ENCODE data around the gene SLC5A7. TPM values are rescaled to one million over a fixed set of nuclear protein-coding genes. Genes with fewer than 3 reads are reported as not detected.

SLC5A7 gene
- total RNA-seq, 2 donors from 2014 or later, result 0.42 TPM; not detected in 1

DNA sequence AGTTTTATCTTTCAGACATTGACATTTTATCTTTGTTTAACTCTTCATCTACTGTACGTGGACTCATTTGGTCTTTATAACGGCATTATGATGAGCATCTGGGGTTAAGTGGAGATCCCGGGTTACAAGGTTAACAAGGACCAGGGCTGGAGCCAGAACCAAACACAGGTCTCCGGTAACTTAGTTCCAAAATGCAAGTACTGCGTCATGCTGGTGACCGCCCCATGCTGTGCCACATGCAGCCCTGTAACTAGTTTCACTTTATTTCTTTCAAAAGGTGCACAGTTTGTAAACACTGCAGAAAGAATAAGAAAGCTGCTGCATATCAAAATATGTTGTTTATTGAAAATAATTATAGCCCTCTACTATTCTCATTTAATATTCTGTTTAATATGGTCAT lies 3.1 kb downstream of the SLC5A7 start:
- TF ChIP-seq, protein P1, sequence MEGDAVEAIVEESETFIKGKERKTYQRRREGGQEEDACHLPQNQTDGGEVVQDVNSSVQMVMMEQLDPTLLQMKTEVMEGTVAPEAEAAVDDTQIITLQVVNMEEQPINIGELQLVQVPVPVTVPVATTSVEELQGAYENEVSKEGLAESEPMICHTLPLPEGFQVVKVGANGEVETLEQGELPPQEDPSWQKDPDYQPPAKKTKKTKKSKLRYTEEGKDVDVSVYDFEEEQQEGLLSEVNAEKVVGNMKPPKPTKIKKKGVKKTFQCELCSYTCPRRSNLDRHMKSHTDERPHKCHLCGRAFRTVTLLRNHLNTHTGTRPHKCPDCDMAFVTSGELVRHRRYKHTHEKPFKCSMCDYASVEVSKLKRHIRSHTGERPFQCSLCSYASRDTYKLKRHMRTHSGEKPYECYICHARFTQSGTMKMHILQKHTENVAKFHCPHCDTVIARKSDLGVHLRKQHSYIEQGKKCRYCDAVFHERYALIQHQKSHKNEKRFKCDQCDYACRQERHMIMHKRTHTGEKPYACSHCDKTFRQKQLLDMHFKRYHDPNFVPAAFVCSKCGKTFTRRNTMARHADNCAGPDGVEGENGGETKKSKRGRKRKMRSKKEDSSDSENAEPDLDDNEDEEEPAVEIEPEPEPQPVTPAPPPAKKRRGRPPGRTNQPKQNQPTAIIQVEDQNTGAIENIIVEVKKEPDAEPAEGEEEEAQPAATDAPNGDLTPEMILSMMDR (IDR thresholded peaks at IDR 0.05), result no peak
- no peak for DNase-seq
- Histone ChIP-seq H3K4me3 (no peak overlapping the region), H3K9me3 (no peaks in the 10 kb centered on the region), H3K4me1 (no peaks in the 10 kb centered on the region), H3K9ac (ENCODE audit: low read depth in 2 of 2, low read length in 2 of 2) (no peak overlapping the region), H3K27me3 (peaks cover 9% of the 10 kb centered on the region), H3K27ac (no peak overlapping the region), H3K36me3 (no peaks in the 10 kb centered on the region)
- intact Hi-C loops (cut with DNase I), result no loop called here

DNA sequence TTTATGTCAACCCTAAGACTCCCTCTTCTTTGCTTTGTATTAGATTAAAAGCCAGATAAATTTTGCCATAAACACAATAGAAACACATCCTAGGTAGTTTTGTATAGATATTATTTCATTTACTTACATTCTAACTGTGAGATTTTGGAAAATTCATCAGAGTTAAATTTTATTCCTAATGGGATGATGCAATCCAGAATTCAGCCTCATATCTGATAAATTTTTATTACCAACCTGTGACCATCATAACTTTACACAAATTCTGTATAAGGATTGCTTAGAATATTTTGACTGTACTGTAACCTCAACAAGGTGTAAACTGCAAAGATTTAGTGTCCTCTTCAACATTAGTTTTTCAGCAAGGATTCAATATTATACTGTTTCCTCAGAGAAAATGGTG lies 4.4 kb downstream of the SLC5A7 start:
- H3K9me3 ChIP-seq, result no peaks in the 10 kb centered on the region
- DNase-seq, result no peak
- H3K27me3 ChIP-seq, result peaks cover 6% of the 10 kb centered on the region
- intact Hi-C loops (cut with DNase I), result no loop called here
- H3K36me3 ChIP-seq, result no peaks in the 10 kb centered on the region
- no peak overlapping the region for H3K27ac ChIP-seq
- no peak overlapping the region for H3K9ac ChIP-seq (ENCODE audit: low read depth in 2 of 2, low read length in 2 of 2)
- TF ChIP-seq, protein P1 (IDR thresholded peaks at IDR 0.05), result no peak
- H3K4me3 ChIP-seq, result no peak overlapping the region
- no peaks in the 10 kb centered on the region for H3K4me1 ChIP-seq

DNA sequence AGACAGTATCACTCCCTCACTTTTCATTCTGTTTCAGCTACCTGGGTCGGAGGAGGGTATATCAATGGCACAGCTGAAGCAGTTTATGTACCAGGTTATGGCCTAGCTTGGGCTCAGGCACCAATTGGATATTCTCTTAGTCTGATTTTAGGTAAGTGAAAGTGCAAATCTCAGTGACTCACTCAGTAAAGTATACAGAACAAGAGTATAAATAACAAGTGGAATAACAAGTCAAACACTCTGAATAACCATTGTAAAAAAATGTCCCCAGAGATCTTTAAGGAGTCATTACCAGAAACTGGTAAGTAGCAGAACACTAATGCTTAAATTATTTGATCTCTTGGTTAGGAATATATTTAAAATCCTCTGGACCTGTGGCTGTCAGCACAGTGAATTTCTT lies 5.7 kb downstream of the SLC5A7 start:
- DNase-seq, result no peak
- TF ChIP-seq, protein P1 (IDR thresholded peaks at IDR 0.05), result no peak

DNA sequence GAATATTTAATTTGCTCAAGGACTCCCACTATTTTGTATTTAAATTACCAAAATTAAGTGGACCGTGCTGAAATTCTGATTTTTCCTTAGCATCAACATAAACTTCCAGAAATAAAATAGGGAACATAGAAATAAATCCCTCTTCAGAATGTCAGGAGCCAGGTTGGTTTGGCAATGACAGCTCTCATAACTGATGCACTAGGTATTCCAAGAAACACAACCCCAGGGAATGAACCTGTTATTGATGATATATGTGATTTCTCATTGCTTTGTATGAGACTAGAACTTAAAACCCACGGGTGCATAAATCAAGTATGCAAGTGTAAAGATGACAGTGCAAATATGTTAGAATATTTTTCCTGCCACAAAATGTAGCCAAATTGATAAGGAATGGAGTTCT lies 12.8 kb downstream of the SLC5A7 start:
- Histone ChIP-seq H3K4me1 (no peaks in the 10 kb centered on the region), H3K9ac (ENCODE audit: low read depth in 2 of 2, low read length in 2 of 2) (no peak overlapping the region), H3K27me3 (no peaks in the 10 kb centered on the region), H3K4me3 (no peak overlapping the region), H3K27ac (no peak overlapping the region), H3K9me3 (no peaks in the 10 kb centered on the region), H3K36me3 (no peaks in the 10 kb centered on the region)
- DNase-seq, result no peak
- TF ChIP-seq, protein P1 (IDR thresholded peaks at IDR 0.05), result no peak
- intact Hi-C loops (cut with DNase I), result no loop called here

More for the DNA sequence above, 5.7 kb downstream of the SLC5A7 start:
- H3K27ac ChIP-seq, result no peak overlapping the region
- intact Hi-C loops (cut with DNase I), result no loop called here
- no peak overlapping the region for H3K9ac ChIP-seq (ENCODE audit: low read depth in 2 of 2, low read length in 2 of 2)
- H3K27me3 ChIP-seq, result no peaks in the 10 kb centered on the region
- no peaks in the 10 kb centered on the region for H3K4me1 ChIP-seq
- no peaks in the 10 kb centered on the region for H3K9me3 ChIP-seq
- no peak overlapping the region for H3K4me3 ChIP-seq
- no peaks in the 10 kb centered on the region for H3K36me3 ChIP-seq

DNA sequence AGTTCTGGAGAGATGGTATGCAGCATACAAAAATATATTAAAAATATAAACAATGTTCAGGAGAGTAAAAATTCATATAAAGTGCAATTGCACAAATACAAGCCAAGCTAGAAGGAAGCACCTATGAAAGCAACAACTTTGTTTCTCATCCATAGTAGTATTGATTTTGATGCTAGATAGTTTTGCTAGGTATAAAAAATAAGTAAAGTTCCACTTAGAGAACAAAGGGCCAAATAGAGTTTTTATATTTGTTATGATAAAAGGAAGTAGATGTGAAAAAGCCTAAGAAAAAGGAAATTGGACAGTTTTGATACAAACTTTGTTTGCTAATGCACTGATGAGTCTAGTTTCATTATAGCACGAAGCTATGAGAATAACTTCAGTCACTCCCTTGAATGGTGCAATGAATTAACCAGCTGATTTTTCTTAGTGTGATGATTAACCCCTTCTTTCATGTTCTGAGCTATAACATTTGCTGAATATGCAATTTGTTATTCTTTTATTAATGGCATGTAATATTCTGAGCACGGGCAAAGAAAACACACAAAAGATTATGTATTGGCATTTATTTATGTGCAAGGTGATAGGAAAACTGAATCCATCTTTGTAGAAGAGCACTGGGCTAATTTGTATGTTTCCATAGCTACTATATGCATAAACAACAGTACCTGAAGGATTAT lies 24.7 kb downstream of the SLC5A7 start:
- intact Hi-C loops (cut with DNase I), result no loop called here
- no peaks in the 10 kb centered on the region for H3K27me3 ChIP-seq
- no peak for DNase-seq
- no peak overlapping the region for H3K9ac ChIP-seq (ENCODE audit: low read depth in 2 of 2, low read length in 2 of 2)
- H3K9me3 ChIP-seq, result no peaks in the 10 kb centered on the region
- no peak overlapping the region for H3K27ac ChIP-seq
- no peak overlapping the region for H3K4me3 ChIP-seq
- H3K4me1 ChIP-seq, result no peaks in the 10 kb centered on the region
- no peaks in the 10 kb centered on the region for H3K36me3 ChIP-seq
- TF ChIP-seq, protein P1 (IDR thresholded peaks at IDR 0.05), result no peak
